Measurements from ENCODE around the gene ALDH1A3.

The ALDH1A3 gene

GRCh38 chr15:100901702-100902435, 22.2 kb downstream of the ALDH1A3 start:
- Histone ChIP-seq H3K4me3 (ENCODE audit: low read depth in 1 of 2, low read length in 1 of 2) (peak overlapping the region; percentile 31 to 48), H3K27ac (peak overlapping the region; percentile 64), H3K27me3 (no peaks in the 10 kb centered on the region), H3K4me1 (ENCODE audit: control insufficient read depth in 1 of 2, insufficient read depth in 1 of 2, low read depth in 1 of 2, low read length in 1 of 2) (peaks cover 26 to 35% of the 10 kb centered on the region in 2 experiments), H3K9me3 (no peaks in the 10 kb centered on the region), H3K36me3 (no peaks in the 10 kb centered on the region)
- no peak for TF ChIP-seq CTCF (IDR thresholded peaks at IDR 0.05)

GRCh38 chr15:100902436-100903167, 23.0 kb downstream of the ALDH1A3 start:
- H3K4me3 ChIP-seq (ENCODE audit: low read depth in 1 of 2, low read length in 1 of 2): peak overlapping the region; percentile 31 to 48
- no peak for TF ChIP-seq CTCF (IDR thresholded peaks at IDR 0.05)

GRCh38 chr15:100903168-100903554, 23.5 kb downstream of the ALDH1A3 start:
- TF ChIP-seq CTCF (IDR thresholded peaks at IDR 0.05): no peak
- H3K27ac ChIP-seq: peak overlapping the region; percentile 64
- H3K9me3 ChIP-seq: no peaks in the 10 kb centered on the region
- H3K36me3 ChIP-seq: no peaks in the 10 kb centered on the region
- peaks cover 32 to 40% of the 10 kb centered on the region in 2 experiments for H3K4me1 ChIP-seq (ENCODE audit: control insufficient read depth in 1 of 2, insufficient read depth in 1 of 2, low read depth in 1 of 2, low read length in 1 of 2)
- H3K27me3 ChIP-seq: no peaks in the 10 kb centered on the region
- no peak overlapping the region for H3K4me3 ChIP-seq (ENCODE audit: low read depth in 1 of 2, low read length in 1 of 2)

More at GRCh38 chr15:100902436-100903167, 23.0 kb downstream of the ALDH1A3 start:
- H3K27ac ChIP-seq: peak overlapping the region; percentile 64
- H3K36me3 ChIP-seq: no peaks in the 10 kb centered on the region
- no peaks in the 10 kb centered on the region for H3K9me3 ChIP-seq
- peaks cover 32 to 40% of the 10 kb centered on the region in 2 experiments for H3K4me1 ChIP-seq (ENCODE audit: control insufficient read depth in 1 of 2, insufficient read depth in 1 of 2, low read depth in 1 of 2, low read length in 1 of 2)
- H3K27me3 ChIP-seq: no peaks in the 10 kb centered on the region

GRCh38 chr15:100905850-100906249, 26.2 kb downstream of the ALDH1A3 start:
- Histone ChIP-seq H3K27ac (peak overlapping the region; percentile 55), H3K36me3 (no peaks in the 10 kb centered on the region), H3K4me3 (ENCODE audit: low read depth in 1 of 2, low read length in 1 of 2) (no peak overlapping the region), H3K27me3 (no peaks in the 10 kb centered on the region), H3K4me1 (ENCODE audit: control insufficient read depth in 1 of 2, insufficient read depth in 1 of 2, low read depth in 1 of 2, low read length in 1 of 2) (peaks cover 32 to 40% of the 10 kb centered on the region in 2 experiments), H3K9me3 (no peaks in the 10 kb centered on the region)
- TF ChIP-seq CTCF (IDR thresholded peaks at IDR 0.05): no peak

- no peak overlapping the region for H3K27ac ChIP-seq
- no peaks in the 10 kb centered on the region for H3K9me3 ChIP-seq
- H3K36me3 ChIP-seq: no peaks in the 10 kb centered on the region
- no peak for TF ChIP-seq CTCF (IDR thresholded peaks at IDR 0.05)
- peaks cover 18 to 21% of the 10 kb centered on the region in 2 experiments for H3K4me1 ChIP-seq (ENCODE audit: control insufficient read depth in 1 of 2, insufficient read depth in 1 of 2, low read depth in 1 of 2, low read length in 1 of 2)
- H3K27me3 ChIP-seq: no peaks in the 10 kb centered on the region
- no peak overlapping the region for H3K4me3 ChIP-seq (ENCODE audit: low read depth in 1 of 2, low read length in 1 of 2)
Measured at GRCh38 chr15:100908466-100908865, 28.8 kb downstream of the ALDH1A3 start.
